Osteoblast (primary cell): ENCODE results near the gene SRP9. TPM values are rescaled to one million over a fixed set of nuclear protein-coding genes. Genes with fewer than 3 reads are reported as not detected.
"Not testable (repeated sequence)": the region's sequence is repeated elsewhere in the genome, so short reads cannot be mapped to it uniquely, and the experiment has no call there.

ENCODE experiments used
- DNase-seq: peaks from one replicate; pipeline ENCODE4 v3.0.0; 2011; ENCODE audit warnings: low spot score, mixed read lengths; ENCODE audit not compliant: insufficient read length; ENCODE audit errors: missing footprints
- H2AFZ ChIP-seq: 2 replicates; pipeline ENCODE4 v1.6.0; 2011; ENCODE audit warnings: mild to moderate bottlenecking, low read length
- H3K27ac ChIP-seq: 2 replicates; pipeline ENCODE4 v1.5.1; 2011; ENCODE audit warnings: mild to moderate bottlenecking, low read depth, low read length, moderate library complexity
- H3K27me3 ChIP-seq: 2 replicates; pipeline ENCODE4 v1.6.0; 2012; ENCODE audit warnings: mild to moderate bottlenecking, control low read depth, inconsistent platforms, low read length, moderate library complexity; ENCODE audit not compliant: insufficient read depth
- H3K36me3 ChIP-seq: 2 replicates; pipeline ENCODE4 v1.5.1; 2011; ENCODE audit warnings: mild to moderate bottlenecking, low read length, control low read depth, moderate library complexity; ENCODE audit not compliant: insufficient read depth
- H3K4me1 ChIP-seq: 2 replicates; pipeline ENCODE4 v1.5.1; 2011; ENCODE audit warnings: mild to moderate bottlenecking, low read length, control low read depth, moderate library complexity; ENCODE audit not compliant: insufficient read depth
- H3K4me2 ChIP-seq: 2 replicates; pipeline ENCODE4 v1.6.0; 2011; ENCODE audit warnings: mild to moderate bottlenecking, low read length; ENCODE audit not compliant: insufficient read depth
- H3K4me3 ChIP-seq: fragments of 200-600 bp; sonication (generic); 3 replicates; pipeline ENCODE4 v1.5.1; 2012; ENCODE audit warnings: mild to moderate bottlenecking, low read length, inconsistent platforms; ENCODE audit not compliant: insufficient read depth
- H3K79me2 ChIP-seq: 2 replicates; pipeline ENCODE4 v1.6.0; 2012; ENCODE audit warnings: mild to moderate bottlenecking, low read length, control low read depth, inconsistent platforms; ENCODE audit not compliant: insufficient read depth
- H3K9me3 ChIP-seq: 2 replicates; pipeline ENCODE4 v1.5.1; 2011; ENCODE audit warnings: low read depth, low read length, control low read depth
- H4K20me1 ChIP-seq: 2 replicates; pipeline ENCODE4 v1.6.0; 2012; ENCODE audit warnings: mild to moderate bottlenecking, low read length, control low read depth; ENCODE audit not compliant: insufficient read depth
- total RNA-seq: library from RNA; depleted of rRNA; stranded (reverse); fragments of >200 nt; gene quantifications from 2 replicates; pipeline ENCODE4 v1.2.3, GENCODE V29; 2012
- TF ChIP-seq, protein P1 (sequence below): IDR thresholded peaks from 2 replicates; pipeline ENCODE4 v1.5.1; 2011; ENCODE audit warnings: mild to moderate bottlenecking, low read depth, low read length, moderate library complexity; ENCODE audit errors: extremely low read depth

SRP9 gene
- total RNA-seq, 1 donor: 178 TPM

GRCh38 chr1:225808136-225808535 lies 30.5 kb downstream of the SRP9 start:
- no peak overlapping the region for H2AFZ ChIP-seq
- H3K4me3 ChIP-seq: no peak overlapping the region
- no peak for DNase-seq
- no peaks in the 10 kb centered on the region for H3K36me3 ChIP-seq
- no peak overlapping the region for H3K27ac ChIP-seq
- H3K4me2 ChIP-seq: no peak overlapping the region
- H3K79me2 ChIP-seq: peaks cover 6% of the 10 kb centered on the region
- peaks cover 7% of the 10 kb centered on the region for H4K20me1 ChIP-seq
- TF ChIP-seq, protein P1, sequence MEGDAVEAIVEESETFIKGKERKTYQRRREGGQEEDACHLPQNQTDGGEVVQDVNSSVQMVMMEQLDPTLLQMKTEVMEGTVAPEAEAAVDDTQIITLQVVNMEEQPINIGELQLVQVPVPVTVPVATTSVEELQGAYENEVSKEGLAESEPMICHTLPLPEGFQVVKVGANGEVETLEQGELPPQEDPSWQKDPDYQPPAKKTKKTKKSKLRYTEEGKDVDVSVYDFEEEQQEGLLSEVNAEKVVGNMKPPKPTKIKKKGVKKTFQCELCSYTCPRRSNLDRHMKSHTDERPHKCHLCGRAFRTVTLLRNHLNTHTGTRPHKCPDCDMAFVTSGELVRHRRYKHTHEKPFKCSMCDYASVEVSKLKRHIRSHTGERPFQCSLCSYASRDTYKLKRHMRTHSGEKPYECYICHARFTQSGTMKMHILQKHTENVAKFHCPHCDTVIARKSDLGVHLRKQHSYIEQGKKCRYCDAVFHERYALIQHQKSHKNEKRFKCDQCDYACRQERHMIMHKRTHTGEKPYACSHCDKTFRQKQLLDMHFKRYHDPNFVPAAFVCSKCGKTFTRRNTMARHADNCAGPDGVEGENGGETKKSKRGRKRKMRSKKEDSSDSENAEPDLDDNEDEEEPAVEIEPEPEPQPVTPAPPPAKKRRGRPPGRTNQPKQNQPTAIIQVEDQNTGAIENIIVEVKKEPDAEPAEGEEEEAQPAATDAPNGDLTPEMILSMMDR: no peak
- peaks cover 24% of the 10 kb centered on the region for H3K4me1 ChIP-seq
- no peaks in the 10 kb centered on the region for H3K9me3 ChIP-seq
- no peaks in the 10 kb centered on the region for H3K27me3 ChIP-seq

DNA sequence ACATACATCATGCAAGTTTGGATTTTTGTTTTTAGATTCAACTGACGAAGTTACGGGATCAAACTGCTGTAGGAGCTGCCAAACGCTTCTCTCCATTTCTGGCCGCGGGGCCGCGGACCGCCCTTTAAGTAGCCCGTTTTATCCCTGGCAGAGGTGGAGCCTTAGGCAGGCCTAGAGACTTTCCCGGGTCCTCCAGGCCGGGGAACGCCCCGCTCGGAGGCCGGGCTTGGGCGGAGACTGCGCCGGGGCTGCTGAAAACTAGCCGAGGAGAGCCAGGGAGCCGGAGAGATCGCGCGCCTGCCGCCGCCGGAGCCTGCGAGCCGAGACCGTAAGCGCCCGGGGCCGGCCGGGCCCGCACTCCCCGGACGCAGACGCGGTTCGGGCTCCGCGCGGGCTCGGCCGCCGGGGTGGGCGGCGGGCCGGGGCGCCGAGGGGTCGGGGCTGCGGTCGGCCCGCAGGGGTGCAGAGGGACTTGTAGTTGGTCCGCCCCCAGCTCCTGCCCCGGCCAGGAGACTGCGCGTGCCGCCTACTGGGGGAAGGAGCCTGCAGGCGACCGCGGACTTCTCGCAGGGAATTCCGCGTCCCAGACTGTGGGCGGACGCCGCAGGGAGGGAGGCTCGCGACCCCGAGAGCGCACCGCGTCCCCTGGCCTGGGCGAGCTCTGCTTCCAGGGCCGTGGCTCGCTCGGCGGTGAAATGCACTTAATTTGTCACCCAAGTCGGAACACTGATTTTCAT lies 32.4 kb downstream of the SRP9 start, which contains the start of gene EPHX1:
Gene EPHX1 (plus strand): TSS at position 283 of the 737 bp plus-strand sequence. CDS start 18,606 bp downstream, outside the sequence.
- peak within 1 kb of the TSS; percentile 17 for H3K27ac ChIP-seq
- peak; percentile 99 for DNase-seq

GRCh38 chr1:225810579-225811538 lies 33.2 kb downstream of the SRP9 start:
- H3K27me3 ChIP-seq, H3K9me3 ChIP-seq, H3K27ac ChIP-seq, H4K20me1 ChIP-seq, H3K36me3 ChIP-seq: not testable (repeated sequence)
- Histone ChIP-seq H3K4me3 (peak overlapping the region; percentile 80), H3K4me1 (peaks cover 34% of the 10 kb centered on the region), H3K79me2 (peaks cover 17% of the 10 kb centered on the region), H2AFZ (peak overlapping the region; percentile 78), H3K4me2 (peak overlapping the region; percentile 90)
- DNase-seq: peak; percentile 80

More for the DNA sequence above, 32.4 kb downstream of the SRP9 start, which contains the start of gene EPHX1:
- Histone ChIP-seq H3K4me1 (peaks cover 34% of the 10 kb centered on the region), H3K4me3 (peak within 1 kb of the TSS; percentile 80), H3K27me3 (no peaks in the 10 kb centered on the region), H3K9me3 (no peaks in the 10 kb centered on the region), H2AFZ (peak within 1 kb of the TSS; percentile 78), H4K20me1 (peaks cover 7% of the 10 kb centered on the region), H3K4me2 (peak within 1 kb of the TSS; percentile 90), H3K36me3 (no peaks in the 10 kb centered on the region), H3K79me2 (peaks cover 13% of the 10 kb centered on the region)
- TF ChIP-seq, protein P1: no peak

DNA sequence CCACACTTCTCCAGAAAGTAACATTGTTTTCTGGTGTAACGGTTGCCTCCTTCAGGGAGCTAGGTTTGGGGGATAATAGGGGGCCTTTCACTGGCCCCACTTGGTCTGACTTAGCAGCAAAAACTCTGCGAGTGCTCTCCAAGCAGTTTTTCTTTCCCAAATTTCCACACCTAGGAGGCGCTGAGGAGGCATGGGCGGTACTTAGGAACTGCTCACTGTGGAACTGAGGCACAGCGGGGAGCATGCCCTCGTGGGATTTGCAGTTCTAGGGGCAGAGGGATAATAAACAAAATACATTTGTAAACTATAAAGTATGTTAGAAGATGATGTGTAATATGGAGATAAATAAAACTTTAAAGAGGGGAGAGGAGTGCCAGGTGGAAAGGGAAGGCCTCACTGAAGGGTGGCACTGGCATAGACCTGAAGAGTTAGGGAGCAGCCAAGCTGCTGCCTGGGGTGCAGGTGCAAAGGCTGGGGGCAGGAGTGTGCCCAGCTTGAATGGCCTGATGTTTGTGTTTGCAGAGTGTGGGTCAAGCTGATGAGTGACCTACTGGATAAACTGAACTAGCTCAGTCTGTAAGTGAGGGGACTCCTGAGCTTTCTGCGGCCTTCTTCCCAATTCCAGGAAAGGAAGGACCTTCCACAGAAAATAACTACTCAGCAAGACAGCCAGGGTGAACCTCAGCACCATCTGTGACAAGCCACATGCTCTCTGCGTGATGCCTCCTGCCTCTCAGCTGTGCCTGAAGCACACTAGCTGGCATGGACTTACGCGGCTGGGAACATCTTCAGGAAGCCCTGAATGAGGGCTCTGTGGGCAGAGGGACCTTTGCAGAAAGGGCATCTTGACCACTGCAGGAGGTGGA lies 34.2 kb downstream of the SRP9 start:
- TF ChIP-seq, protein P1: peak; percentile 64
- H3K4me3 ChIP-seq: peak overlapping the region; percentile 80
- peaks cover 21% of the 10 kb centered on the region for H3K79me2 ChIP-seq
- peak overlapping the region; percentile 90 for H3K4me2 ChIP-seq
- no peak overlapping the region for H3K27ac ChIP-seq
- H4K20me1 ChIP-seq: peaks cover 7% of the 10 kb centered on the region
- no peaks in the 10 kb centered on the region for H3K27me3 ChIP-seq
- no peaks in the 10 kb centered on the region for H3K9me3 ChIP-seq
- H2AFZ ChIP-seq: no peak overlapping the region
- no peaks in the 10 kb centered on the region for H3K36me3 ChIP-seq
- peak; percentile 79 for DNase-seq
- peaks cover 40% of the 10 kb centered on the region for H3K4me1 ChIP-seq
